Measurements from ENCODE around the gene SPATA3. TPM values are rescaled to one million over a fixed set of nuclear protein-coding genes. Genes with fewer than 3 reads are reported as not detected.

The SPATA3 gene
- total and polyA plus RNA-seq, 2 of the 8 experiments (the other 6 are each of a cell fraction or from before 2014, with no cell fraction given): not detected

- TF ChIP-seq, protein P1, sequence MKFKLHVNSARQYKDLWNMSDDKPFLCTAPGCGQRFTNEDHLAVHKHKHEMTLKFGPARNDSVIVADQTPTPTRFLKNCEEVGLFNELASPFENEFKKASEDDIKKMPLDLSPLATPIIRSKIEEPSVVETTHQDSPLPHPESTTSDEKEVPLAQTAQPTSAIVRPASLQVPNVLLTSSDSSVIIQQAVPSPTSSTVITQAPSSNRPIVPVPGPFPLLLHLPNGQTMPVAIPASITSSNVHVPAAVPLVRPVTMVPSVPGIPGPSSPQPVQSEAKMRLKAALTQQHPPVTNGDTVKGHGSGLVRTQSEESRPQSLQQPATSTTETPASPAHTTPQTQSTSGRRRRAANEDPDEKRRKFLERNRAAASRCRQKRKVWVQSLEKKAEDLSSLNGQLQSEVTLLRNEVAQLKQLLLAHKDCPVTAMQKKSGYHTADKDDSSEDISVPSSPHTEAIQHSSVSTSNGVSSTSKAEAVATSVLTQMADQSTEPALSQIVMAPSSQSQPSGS (IDR thresholded peaks at IDR 0.05; ENCODE audit: low read length): no peak
- TF ChIP-seq SIN3A (conservative IDR thresholded peaks at IDR 0.05 in 1 of 2, IDR thresholded peaks at IDR 0.05 in 1 of 2; ENCODE audit: low read depth in 1 of 2, low read length in 2 of 2): no peak
- TF ChIP-seq SP4 (IDR thresholded peaks at IDR 0.05; ENCODE audit: low read length): no peak
- TF ChIP-seq CHD1 (IDR thresholded peaks at IDR 0.05; ENCODE audit: low read depth, low read length): no peak
- TF ChIP-seq, protein P2, sequence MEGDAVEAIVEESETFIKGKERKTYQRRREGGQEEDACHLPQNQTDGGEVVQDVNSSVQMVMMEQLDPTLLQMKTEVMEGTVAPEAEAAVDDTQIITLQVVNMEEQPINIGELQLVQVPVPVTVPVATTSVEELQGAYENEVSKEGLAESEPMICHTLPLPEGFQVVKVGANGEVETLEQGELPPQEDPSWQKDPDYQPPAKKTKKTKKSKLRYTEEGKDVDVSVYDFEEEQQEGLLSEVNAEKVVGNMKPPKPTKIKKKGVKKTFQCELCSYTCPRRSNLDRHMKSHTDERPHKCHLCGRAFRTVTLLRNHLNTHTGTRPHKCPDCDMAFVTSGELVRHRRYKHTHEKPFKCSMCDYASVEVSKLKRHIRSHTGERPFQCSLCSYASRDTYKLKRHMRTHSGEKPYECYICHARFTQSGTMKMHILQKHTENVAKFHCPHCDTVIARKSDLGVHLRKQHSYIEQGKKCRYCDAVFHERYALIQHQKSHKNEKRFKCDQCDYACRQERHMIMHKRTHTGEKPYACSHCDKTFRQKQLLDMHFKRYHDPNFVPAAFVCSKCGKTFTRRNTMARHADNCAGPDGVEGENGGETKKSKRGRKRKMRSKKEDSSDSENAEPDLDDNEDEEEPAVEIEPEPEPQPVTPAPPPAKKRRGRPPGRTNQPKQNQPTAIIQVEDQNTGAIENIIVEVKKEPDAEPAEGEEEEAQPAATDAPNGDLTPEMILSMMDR (IDR thresholded peaks at IDR 0.05; ENCODE audit: control extremely low read depth in 1 of 3, insufficient read depth in 1 of 3, low read depth in 1 of 3, low read length in 3 of 3): no peak
- TF ChIP-seq POU5F1 (IDR thresholded peaks at IDR 0.05; ENCODE audit: low read depth, low read length): no peak
- TF ChIP-seq SAP30 (IDR thresholded peaks at IDR 0.05; ENCODE audit: insufficient read depth, insufficient replicate concordance, low read length): no peak
- TF ChIP-seq FOSL1 (IDR thresholded peaks at IDR 0.05; ENCODE audit: insufficient read depth, low read depth, low read length): no peak
These were observed 14.2 kb upstream of the SPATA3 start (continued) for GRCh38 chr2:230981704-230982103.
